H1 (cell line): ENCODE data around the gene CCDC86. TPM values are rescaled to one million over a fixed set of nuclear protein-coding genes. Genes with fewer than 3 reads are reported as not detected.

Experiments
- RBBP5 ChIP-seq: IDR thresholded peaks from 2 replicates; pipeline ENCODE4 v1.7.1; 2012; ENCODE audit warnings: low read depth, mild to moderate bottlenecking, inconsistent platforms, low read length, moderate library complexity, borderline replicate concordance
- SIX5 ChIP-seq: IDR thresholded peaks from 2 replicates; pipeline ENCODE4 v1.6.1; 2011; ENCODE audit warnings: mild to moderate bottlenecking, low read depth, low read length
- polyA plus RNA-seq, 7 experiments: library from polyadenylated mRNA; depleted of rRNA in 3 of 7; stranded (reverse) in 5 of 7; unstranded in 2 of 7; fragments of >200 nt in 5 of 7; fragments of 200-250 nt in 2 of 7; gene quantifications; 1 replicate in 5 of 7; 2 replicates in 1 of 7; 4 replicates in 1 of 7; pipeline versions ENCODE4 v1.2.1 to v1.2.3, GENCODE V29; 2011 to 2013; ENCODE audit warnings: missing spikeins in 2 of 7, mixed read lengths in 2 of 7
- total RNA-seq: library from RNA; stranded (reverse); fragmentation: NEBNext Ultra II Directional; extraction: Animal tissue kit (Norgen Biotek cat#: 25700); gene quantifications from 2 replicates; pipeline ENCODE4 v1.2.1, GENCODE V29; 2021
- TF ChIP-seq, protein P1 (sequence below): fragments of 300-600 bp; sonication (generic); IDR thresholded peaks from 2 replicates; pipeline ENCODE4 v1.7.1; 2012; ENCODE audit warnings: low read length, moderate library complexity, mild to moderate bottlenecking, inconsistent platforms; ENCODE audit not compliant: insufficient replicate concordance

Gene CCDC86
- total and polyA plus RNA-seq, 2 of the 8 experiments (the other 6 are each of a cell fraction or from before 2014, with no cell fraction given): 37.7 to 76.4 TPM

DNA sequence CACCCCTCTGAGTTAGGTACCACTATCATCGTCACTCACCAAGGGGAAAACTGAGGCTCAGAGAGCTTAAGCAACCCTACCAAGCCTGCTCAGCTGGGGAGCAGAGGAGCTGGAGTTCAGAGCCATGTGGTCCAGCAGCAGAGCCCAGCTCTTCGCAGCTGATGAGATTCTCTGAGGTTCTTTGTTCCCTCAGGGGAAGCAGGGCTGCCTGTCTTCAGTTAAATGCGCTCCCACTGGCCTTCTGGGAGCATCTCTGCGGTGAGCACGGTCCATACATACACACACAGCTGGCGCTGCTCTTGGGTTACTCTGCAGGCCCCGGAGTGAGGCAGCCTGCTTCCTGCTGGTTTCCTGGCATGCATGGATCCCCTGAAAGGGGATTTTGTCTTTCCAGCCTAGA lies 19.0 kb downstream of the CCDC86 start (continued):
- TF ChIP-seq SIX5 (no peak), RBBP5 (no peak)
- TF ChIP-seq, protein P1, sequence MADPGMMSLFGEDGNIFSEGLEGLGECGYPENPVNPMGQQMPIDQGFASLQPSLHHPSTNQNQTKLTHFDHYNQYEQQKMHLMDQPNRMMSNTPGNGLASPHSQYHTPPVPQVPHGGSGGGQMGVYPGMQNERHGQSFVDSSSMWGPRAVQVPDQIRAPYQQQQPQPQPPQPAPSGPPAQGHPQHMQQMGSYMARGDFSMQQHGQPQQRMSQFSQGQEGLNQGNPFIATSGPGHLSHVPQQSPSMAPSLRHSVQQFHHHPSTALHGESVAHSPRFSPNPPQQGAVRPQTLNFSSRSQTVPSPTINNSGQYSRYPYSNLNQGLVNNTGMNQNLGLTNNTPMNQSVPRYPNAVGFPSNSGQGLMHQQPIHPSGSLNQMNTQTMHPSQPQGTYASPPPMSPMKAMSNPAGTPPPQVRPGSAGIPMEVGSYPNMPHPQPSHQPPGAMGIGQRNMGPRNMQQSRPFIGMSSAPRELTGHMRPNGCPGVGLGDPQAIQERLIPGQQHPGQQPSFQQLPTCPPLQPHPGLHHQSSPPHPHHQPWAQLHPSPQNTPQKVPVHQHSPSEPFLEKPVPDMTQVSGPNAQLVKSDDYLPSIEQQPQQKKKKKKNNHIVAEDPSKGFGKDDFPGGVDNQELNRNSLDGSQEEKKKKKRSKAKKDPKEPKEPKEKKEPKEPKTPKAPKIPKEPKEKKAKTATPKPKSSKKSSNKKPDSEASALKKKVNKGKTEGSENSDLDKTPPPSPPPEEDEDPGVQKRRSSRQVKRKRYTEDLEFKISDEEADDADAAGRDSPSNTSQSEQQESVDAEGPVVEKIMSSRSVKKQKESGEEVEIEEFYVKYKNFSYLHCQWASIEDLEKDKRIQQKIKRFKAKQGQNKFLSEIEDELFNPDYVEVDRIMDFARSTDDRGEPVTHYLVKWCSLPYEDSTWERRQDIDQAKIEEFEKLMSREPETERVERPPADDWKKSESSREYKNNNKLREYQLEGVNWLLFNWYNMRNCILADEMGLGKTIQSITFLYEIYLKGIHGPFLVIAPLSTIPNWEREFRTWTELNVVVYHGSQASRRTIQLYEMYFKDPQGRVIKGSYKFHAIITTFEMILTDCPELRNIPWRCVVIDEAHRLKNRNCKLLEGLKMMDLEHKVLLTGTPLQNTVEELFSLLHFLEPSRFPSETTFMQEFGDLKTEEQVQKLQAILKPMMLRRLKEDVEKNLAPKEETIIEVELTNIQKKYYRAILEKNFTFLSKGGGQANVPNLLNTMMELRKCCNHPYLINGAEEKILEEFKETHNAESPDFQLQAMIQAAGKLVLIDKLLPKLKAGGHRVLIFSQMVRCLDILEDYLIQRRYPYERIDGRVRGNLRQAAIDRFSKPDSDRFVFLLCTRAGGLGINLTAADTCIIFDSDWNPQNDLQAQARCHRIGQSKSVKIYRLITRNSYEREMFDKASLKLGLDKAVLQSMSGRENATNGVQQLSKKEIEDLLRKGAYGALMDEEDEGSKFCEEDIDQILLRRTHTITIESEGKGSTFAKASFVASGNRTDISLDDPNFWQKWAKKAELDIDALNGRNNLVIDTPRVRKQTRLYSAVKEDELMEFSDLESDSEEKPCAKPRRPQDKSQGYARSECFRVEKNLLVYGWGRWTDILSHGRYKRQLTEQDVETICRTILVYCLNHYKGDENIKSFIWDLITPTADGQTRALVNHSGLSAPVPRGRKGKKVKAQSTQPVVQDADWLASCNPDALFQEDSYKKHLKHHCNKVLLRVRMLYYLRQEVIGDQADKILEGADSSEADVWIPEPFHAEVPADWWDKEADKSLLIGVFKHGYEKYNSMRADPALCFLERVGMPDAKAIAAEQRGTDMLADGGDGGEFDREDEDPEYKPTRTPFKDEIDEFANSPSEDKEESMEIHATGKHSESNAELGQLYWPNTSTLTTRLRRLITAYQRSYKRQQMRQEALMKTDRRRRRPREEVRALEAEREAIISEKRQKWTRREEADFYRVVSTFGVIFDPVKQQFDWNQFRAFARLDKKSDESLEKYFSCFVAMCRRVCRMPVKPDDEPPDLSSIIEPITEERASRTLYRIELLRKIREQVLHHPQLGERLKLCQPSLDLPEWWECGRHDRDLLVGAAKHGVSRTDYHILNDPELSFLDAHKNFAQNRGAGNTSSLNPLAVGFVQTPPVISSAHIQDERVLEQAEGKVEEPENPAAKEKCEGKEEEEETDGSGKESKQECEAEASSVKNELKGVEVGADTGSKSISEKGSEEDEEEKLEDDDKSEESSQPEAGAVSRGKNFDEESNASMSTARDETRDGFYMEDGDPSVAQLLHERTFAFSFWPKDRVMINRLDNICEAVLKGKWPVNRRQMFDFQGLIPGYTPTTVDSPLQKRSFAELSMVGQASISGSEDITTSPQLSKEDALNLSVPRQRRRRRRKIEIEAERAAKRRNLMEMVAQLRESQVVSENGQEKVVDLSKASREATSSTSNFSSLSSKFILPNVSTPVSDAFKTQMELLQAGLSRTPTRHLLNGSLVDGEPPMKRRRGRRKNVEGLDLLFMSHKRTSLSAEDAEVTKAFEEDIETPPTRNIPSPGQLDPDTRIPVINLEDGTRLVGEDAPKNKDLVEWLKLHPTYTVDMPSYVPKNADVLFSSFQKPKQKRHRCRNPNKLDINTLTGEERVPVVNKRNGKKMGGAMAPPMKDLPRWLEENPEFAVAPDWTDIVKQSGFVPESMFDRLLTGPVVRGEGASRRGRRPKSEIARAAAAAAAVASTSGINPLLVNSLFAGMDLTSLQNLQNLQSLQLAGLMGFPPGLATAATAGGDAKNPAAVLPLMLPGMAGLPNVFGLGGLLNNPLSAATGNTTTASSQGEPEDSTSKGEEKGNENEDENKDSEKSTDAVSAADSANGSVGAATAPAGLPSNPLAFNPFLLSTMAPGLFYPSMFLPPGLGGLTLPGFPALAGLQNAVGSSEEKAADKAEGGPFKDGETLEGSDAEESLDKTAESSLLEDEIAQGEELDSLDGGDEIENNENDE: no peak
